HG03175 (cell line): ENCODE results near the gene STAMBP.
"Not testable (repeated sequence)": the region's sequence is repeated elsewhere in the genome, so short reads cannot be mapped to it uniquely, and the experiment has no call there.

ENCODE experiments used
- ATAC-seq: cut with Tn5 transposase; IDR thresholded peaks from one replicate; pipeline ENCODE4 v1.9.1; 2021; ENCODE audit warnings: mild to moderate bottlenecking, moderate library complexity; ENCODE audit not compliant: unreplicated experiment

The STAMBP gene

GRCh38 chr2:73903949-73904613 is 75.3 kb downstream of the STAMBP start:
- not testable (repeated sequence) for ATAC-seq

GRCh38 chr2:73904952-73905351 is 76.2 kb downstream of the STAMBP start:
- no peak for ATAC-seq

GRCh38 chr2:73906847-73907505 is 78.2 kb downstream of the STAMBP start:
- ATAC-seq, result no peak

- peak; percentile 58 for ATAC-seq
These were observed 79.2 kb downstream of the STAMBP start for GRCh38 chr2:73907840-73908452.

GRCh38 chr2:73908689-73909652 is 80.2 kb downstream of the STAMBP start:
- ATAC-seq, result no peak

- ATAC-seq, result no peak
These were observed 82.2 kb downstream of the STAMBP start for GRCh38 chr2:73910873-73911547.

GRCh38 chr2:73911548-73912208 is 82.9 kb downstream of the STAMBP start:
- no peak for ATAC-seq

- no peak for ATAC-seq
These were observed 84.8 kb downstream of the STAMBP start for GRCh38 chr2:73913414-73914054.

- ATAC-seq, result no peak
These were observed 85.9 kb downstream of the STAMBP start for GRCh38 chr2:73914667-73915066.

GRCh38 chr2:73915437-73915993 is 86.8 kb downstream of the STAMBP start:
- no peak for ATAC-seq

- no peak for ATAC-seq
These were observed 87.9 kb downstream of the STAMBP start for GRCh38 chr2:73916666-73917065.

GRCh38 chr2:73917296-73917695 is 88.5 kb downstream of the STAMBP start:
- ATAC-seq, result no peak

GRCh38 chr2:73917696-73918207 is 89.0 kb downstream of the STAMBP start:
- ATAC-seq, result no peak

- no peak for ATAC-seq
These were observed 90.1 kb downstream of the STAMBP start for GRCh38 chr2:73918856-73919255.

GRCh38 chr2:73919596-73920228 is 91.0 kb downstream of the STAMBP start:
- no peak for ATAC-seq

GRCh38 chr2:73920577-73921545 is 92.1 kb downstream of the STAMBP start:
- ATAC-seq, result no peak

- no peak for ATAC-seq
These were observed 92.8 kb downstream of the STAMBP start for GRCh38 chr2:73921581-73921980.
